IMR-90 (cell line): ENCODE measurements around the gene SFT2D3. TPM values are rescaled to one million over a fixed set of nuclear protein-coding genes. Genes with fewer than 3 reads are reported as not detected.

Source experiments
- ATAC-seq: fragments of 200-7000 bp; cut with Tn5 transposase; 2 replicates; pipeline ENCODE4 v1.9.1; 2020; ENCODE audit warnings: low read depth, mild to moderate bottlenecking, moderate library complexity
- BruUV-seq: library from RNA; stranded (reverse); fragments of 400-500 nt; replicated peaks from 2 replicates; lab custom pipeline; 2021; lab: Mats Ljungman, UMichigan
- CTCF ChIA-PET: fragments of 300-600 bp; formaldehyde crosslinking; extraction: SDS; loops from one replicate; lab custom pipeline; 2021; ENCODE audit warnings: antibody characterized with exemption; lab: Yijun Ruan, JAX
- POLR2A ChIA-PET: fragments of 300-600 bp; sonication (Branson Sonifier 250); formaldehyde crosslinking; loops from one replicate; lab custom pipeline; 2022; ENCODE audit warnings: antibody characterized with exemption; ENCODE audit not compliant: unreplicated experiment; lab: Charles Lee
- DNase-seq: peaks from one replicate; pipeline ENCODE4 v3.0.0; 2013
- H2AFZ ChIP-seq: replicated peaks from 2 replicates; pipeline ENCODE3; 2013; ENCODE audit warnings: low read length, mild to moderate bottlenecking; ENCODE audit not compliant: poor library complexity
- H2AK5ac ChIP-seq: 2 replicates; pipeline ENCODE4 v1.6.1; 2013; ENCODE audit warnings: low read depth, low read length, inconsistent platforms
- H2AK9ac ChIP-seq: replicated peaks from 2 replicates; pipeline ENCODE3; 2013; ENCODE audit warnings: mild to moderate bottlenecking, low read depth, low read length, moderate library complexity; ENCODE audit not compliant: poor library complexity
- H2BK120ac ChIP-seq: 2 replicates; pipeline ENCODE4 v1.6.1; 2013; ENCODE audit warnings: low read depth, low read length, inconsistent platforms
- H2BK15ac ChIP-seq: 3 replicates; pipeline ENCODE4 v1.6.1; 2013; ENCODE audit warnings: low read depth, low read length, inconsistent platforms
- H2BK20ac ChIP-seq: 2 replicates; pipeline ENCODE4 v1.6.1; 2013; ENCODE audit warnings: low read depth, mild to moderate bottlenecking, inconsistent platforms, low read length, moderate library complexity
- H2BK5ac ChIP-seq: 2 replicates; pipeline ENCODE4 v1.6.1; 2013; ENCODE audit warnings: mild to moderate bottlenecking, low read depth, low read length, inconsistent platforms; ENCODE audit not compliant: poor library complexity, severe bottlenecking
- H3K14ac ChIP-seq: replicated peaks from 2 replicates; pipeline ENCODE4 v1.6.1; 2013; ENCODE audit warnings: low read depth, low read length, inconsistent platforms
- H3K18ac ChIP-seq: 2 replicates; pipeline ENCODE4 v1.6.1; 2013; ENCODE audit warnings: low read depth, low read length, control low read depth
- H3K23ac ChIP-seq: 2 replicates; pipeline ENCODE4 v1.6.1; 2013; ENCODE audit warnings: low read depth, low read length, inconsistent platforms
- H3K27ac ChIP-seq: 2 replicates; pipeline ENCODE4 v1.5.1; 2013; ENCODE audit warnings: mild to moderate bottlenecking, control low read depth, low read length; ENCODE audit not compliant: insufficient read depth
- H3K27me3 ChIP-seq: 2 replicates; pipeline ENCODE4 v1.6.1; 2013; ENCODE audit warnings: low read length; ENCODE audit not compliant: control insufficient read depth, insufficient read depth
- H3K36me3 ChIP-seq: 2 replicates; pipeline ENCODE4 v1.6.1; 2013; ENCODE audit warnings: low read length, mixed read lengths; ENCODE audit not compliant: control insufficient read depth, insufficient read depth
- H3K4ac ChIP-seq: 2 replicates; pipeline ENCODE4 v1.6.1; 2013; ENCODE audit warnings: low read depth, low read length, inconsistent platforms
- H3K4me1 ChIP-seq: 2 replicates; pipeline ENCODE4 v1.6.1; 2013; ENCODE audit warnings: low read length, mixed read lengths; ENCODE audit not compliant: control insufficient read depth, insufficient read depth
- H3K4me2 ChIP-seq: 2 replicates; pipeline ENCODE4 v1.6.1; 2013; ENCODE audit warnings: low read depth, mild to moderate bottlenecking, control low read depth, low read length, moderate library complexity
- H3K4me3 ChIP-seq: 2 replicates; pipeline ENCODE4 v1.5.1; 2013; ENCODE audit warnings: low read depth, mild to moderate bottlenecking, control low read depth, low read length, moderate library complexity; ENCODE audit not compliant: insufficient read depth
- H3K56ac ChIP-seq: 2 replicates; pipeline ENCODE4 v1.6.1; 2013; ENCODE audit warnings: low read length, inconsistent platforms; ENCODE audit not compliant: insufficient read depth; ENCODE audit errors: extremely low read depth
- H3K79me1 ChIP-seq, 2 experiments: 2 replicates each; pipeline ENCODE4 v1.6.1; 2013; ENCODE audit warnings: low read length in 2 of 2, inconsistent platforms in 1 of 2, low read depth in 1 of 2
- H3K9ac ChIP-seq: 2 replicates; pipeline ENCODE4 v1.6.1; 2013; ENCODE audit warnings: low read depth, low read length, control low read depth
- H3K9me1 ChIP-seq: 2 replicates; pipeline ENCODE4 v1.6.1; 2013; ENCODE audit warnings: low read length, inconsistent platforms; ENCODE audit not compliant: insufficient read depth
- H3K9me3 ChIP-seq: 2 replicates; pipeline ENCODE4 v1.6.1; 2013; ENCODE audit warnings: low read length; ENCODE audit not compliant: control insufficient read depth, insufficient read depth
- H4K20me1 ChIP-seq: 2 replicates; pipeline ENCODE4 v1.6.1; 2013; ENCODE audit warnings: low read length, inconsistent platforms; ENCODE audit not compliant: insufficient read depth
- H4K5ac ChIP-seq: 2 replicates; pipeline ENCODE4 v1.6.1; 2013; ENCODE audit warnings: mild to moderate bottlenecking, low read depth, low read length, control low read depth
- H4K8ac ChIP-seq, 2 experiments: 2 replicates each; pipeline ENCODE4 v1.6.1; 2013; ENCODE audit warnings: low read depth in 2 of 2, low read length in 2 of 2, control low read depth in 1 of 2, inconsistent platforms in 1 of 2
- H4K91ac ChIP-seq: 2 replicates; pipeline ENCODE4 v1.6.1; 2013; ENCODE audit warnings: low read depth, low read length, inconsistent platforms; ENCODE audit not compliant: insufficient read depth
- CEBPB ChIP-seq: IDR thresholded peaks from 2 replicates; pipeline ENCODE4 v1.6.1; 2012; ENCODE audit warnings: low read depth, low read length, improper control_type of control experiment
- CHD1 ChIP-seq: IDR thresholded peaks from 2 replicates; pipeline ENCODE4 v1.6.1; 2012; ENCODE audit warnings: low read depth, low read length, improper control_type of control experiment
- MAFK ChIP-seq: IDR thresholded peaks from 2 replicates; pipeline ENCODE4 v1.6.1; 2012; ENCODE audit warnings: low read depth, low read length, improper control_type of control experiment
- MAZ ChIP-seq: IDR thresholded peaks from 2 replicates; pipeline ENCODE4 v1.6.1; 2012; ENCODE audit warnings: low read depth, mild to moderate bottlenecking, low read length, improper control_type of control experiment, moderate library complexity, borderline replicate concordance
- MXI1 ChIP-seq: IDR thresholded peaks from 2 replicates; pipeline ENCODE4 v1.6.1; 2012; ENCODE audit warnings: low read depth, mild to moderate bottlenecking, low read length, moderate library complexity, borderline replicate concordance
- NFE2L2 ChIP-seq: fragments of 150-350 bp; IDR thresholded peaks from 2 replicates; pipeline ENCODE4 v1.6.1; 2016; ENCODE audit warnings: low read depth, mild to moderate bottlenecking, low read length
- RAD21 ChIP-seq: IDR thresholded peaks from 2 replicates; pipeline ENCODE4 v1.6.1; 2012; ENCODE audit warnings: low read length, improper control_type of control experiment
- RCOR1 ChIP-seq: IDR thresholded peaks from 2 replicates; pipeline ENCODE4 v1.6.1; 2012; ENCODE audit warnings: mild to moderate bottlenecking, low read length, improper control_type of control experiment; ENCODE audit not compliant: insufficient replicate concordance
- RFX5 ChIP-seq: IDR thresholded peaks from 2 replicates; pipeline ENCODE4 v1.8.0; 2012; ENCODE audit warnings: low read depth, mild to moderate bottlenecking, low read length, moderate library complexity
- SMC3 ChIP-seq: fragments of 150-350 bp; IDR thresholded peaks from 2 replicates; pipeline ENCODE4 v1.6.1; 2016; ENCODE audit warnings: low read depth, mild to moderate bottlenecking, antibody characterized with exemption, low read length, moderate library complexity
- WGBS, 2 experiments: methylation state at CpG; one replicate each; pipeline versions ENCODE4 v1.1.5 to v1.1.7; 2013; ENCODE audit warnings: missing lambda C conversion rate in 2 of 2; ENCODE audit not compliant: insufficient read length in 1 of 2; ENCODE audit errors: extremely low coverage in 2 of 2; 5-methylcytosine and 5-hydroxymethylcytosine counted together
- dilution Hi-C: fragments of 300-500 bp; cut with HindIII; formaldehyde crosslinking; loops from one replicate; pipeline ENCODE4 v1.14.3; 2018; ENCODE audit warnings: low sequenced_read_pairs; ENCODE audit not compliant: unreplicated experiment
- in situ Hi-C: fragments of 300-500 bp; cut with MboI; formaldehyde crosslinking; loops from 3 replicates; pipeline ENCODE4 v1.14.3; 2019; ENCODE audit warnings: low sequenced_read_pairs, inconsistent platforms, mixed read lengths
- intact Hi-C: fragments of 100-400 bp; cut with micrococcal nuclease; formaldehyde crosslinking; loops from 2 replicates; pipeline ENCODE4 v1.10.0; 2022
- polyA plus RNA-seq, 3 experiments: library from polyadenylated mRNA; depleted of rRNA; stranded (reverse); fragments of >200 nt; gene quantifications; 2 replicates each; pipeline ENCODE4 v1.2.3, GENCODE V29; 2012; ENCODE audit warnings: low replicate concordance in 1 of 3
- total RNA-seq: library from RNA; depleted of rRNA; stranded (reverse); fragments of >200 nt; gene quantifications from 2 replicates; pipeline ENCODE4 v1.2.3, GENCODE V29; 2012
- TF ChIP-seq, protein P1 (sequence below): conservative IDR thresholded peaks from 2 replicates; pipeline ENCODE4 v1.5.1; 2012; ENCODE audit warnings: mild to moderate bottlenecking, low read depth, low read length, improper control_type of control experiment
- TF ChIP-seq, protein P2 (sequence below): fragments of 150-350 bp; IDR thresholded peaks from 2 replicates; pipeline ENCODE4 v1.6.1; 2016; ENCODE audit warnings: low read depth, mild to moderate bottlenecking, low read length, moderate library complexity, borderline replicate concordance
- TF ChIP-seq, protein P3 (sequence below): fragments of 150-350 bp; IDR thresholded peaks from 2 replicates; pipeline ENCODE4 v1.6.1; 2017; ENCODE audit warnings: mild to moderate bottlenecking, antibody characterized with exemption, low read length, low read depth

SFT2D3 gene
- total and polyA plus RNA-seq, 2 of the 4 experiments (the other 2 are of a cell fraction), result 2.5 to 3.1 TPM

DNA sequence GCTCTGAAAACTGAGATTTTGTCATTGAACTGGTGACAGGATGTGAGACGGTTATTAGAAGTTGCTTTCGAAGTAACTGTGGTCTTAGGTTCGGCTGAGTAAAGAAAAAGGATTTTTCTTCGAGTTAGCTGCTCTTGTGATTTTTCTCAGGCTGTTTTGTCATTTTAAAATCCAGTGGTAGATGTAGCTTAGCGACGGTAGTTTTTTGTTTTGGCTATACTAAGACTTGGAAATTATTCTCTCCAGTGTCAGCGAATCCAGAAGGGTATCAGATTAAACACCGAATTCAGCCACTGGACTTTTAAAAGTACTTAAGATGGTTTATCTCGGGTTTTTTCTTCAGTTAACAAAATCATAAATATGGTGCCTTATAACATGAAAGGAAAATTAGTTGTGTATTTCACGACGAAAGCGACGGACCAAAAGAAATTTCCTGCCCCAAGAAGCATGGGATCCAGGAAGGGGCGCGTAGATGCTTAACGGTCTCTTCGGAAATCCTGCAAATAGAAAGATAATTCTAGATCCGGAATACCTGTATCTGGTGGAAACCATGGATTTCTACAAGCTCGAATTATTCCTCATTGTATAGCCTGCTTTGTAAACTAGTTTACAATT lies 1.2 kb downstream of the SFT2D3 start:
- Histone ChIP-seq H2AFZ (peak overlapping the region; percentile 99), H2BK15ac (no peak overlapping the region), H4K91ac (peak overlapping the region; percentile 49; the same call in 1 of the 2 replicates), H3K4me1 (peaks cover 8% of the 10 kb centered on the region), H3K56ac (peak overlapping the region; percentile 76; the same call in 1 of the 2 replicates), H2AK9ac (peak overlapping the region; percentile 93), H4K5ac (peak overlapping the region; percentile 95; the same call in 1 of the 2 replicates), H3K4me3 (peak overlapping the region; percentile 85), H3K27me3 (no peaks in the 10 kb centered on the region), H3K14ac (peak overlapping the region; percentile 68), H2BK20ac (no peak overlapping the region), H3K18ac (peak overlapping the region; percentile 84), H3K9ac (peak overlapping the region; percentile 98), H3K4me2 (peak overlapping the region; percentile 99), H4K20me1 (peaks cover 11% of the 10 kb centered on the region; the same call in 1 of the 2 replicates), H3K36me3 (peaks cover 15% of the 10 kb centered on the region), H3K4ac (peak overlapping the region; percentile 69; the same call in 1 of the 2 replicates), H2AK5ac (peak overlapping the region; percentile 37; the same call in 1 of the 2 replicates), H3K79me1 (peaks cover 14 to 50% of the 10 kb centered on the region in 2 experiments), H3K9me3 (no peaks in the 10 kb centered on the region), H2BK5ac (peak overlapping the region; percentile 85), H3K9me1 (peaks cover 18% of the 10 kb centered on the region), H3K27ac (peak overlapping the region; percentile 80), H2BK120ac (no peak overlapping the region), H3K23ac (peak overlapping the region; percentile 88), H4K8ac (peak overlapping the region; percentile 25 to 53; a peak in 3 of 4 replicates)
- ATAC-seq, result no peak
- no peak for DNase-seq
- dilution Hi-C loops, result no loop called here
- in situ Hi-C loops, result no loop called here
- intact Hi-C loops, result loop anchor here (1.0 to 10.0 kb wide), 2 partner anchors 158 to 178 kb away; partner anchors contain the start of gene IWS1
- ChIA-PET POLR2A (interaction anchor here (0.6 kb wide), 1 partner anchor 153 kb away, joined by 6 read pairs; no protein-coding TSS in a partner anchor), CTCF (interaction anchor here (0.6 kb wide), 1 partner anchor 47 kb away, joined by 3 read pairs; no protein-coding TSS in a partner anchor)
- 100% methylated on average over 1 of the region's 19 CpGs; no CpG with 5 or more reads in 1 of the 2 experiments for WGBS, 2 experiments
- TSS peak; percentile 61 for BruUV-seq
- TF ChIP-seq, protein P1, sequence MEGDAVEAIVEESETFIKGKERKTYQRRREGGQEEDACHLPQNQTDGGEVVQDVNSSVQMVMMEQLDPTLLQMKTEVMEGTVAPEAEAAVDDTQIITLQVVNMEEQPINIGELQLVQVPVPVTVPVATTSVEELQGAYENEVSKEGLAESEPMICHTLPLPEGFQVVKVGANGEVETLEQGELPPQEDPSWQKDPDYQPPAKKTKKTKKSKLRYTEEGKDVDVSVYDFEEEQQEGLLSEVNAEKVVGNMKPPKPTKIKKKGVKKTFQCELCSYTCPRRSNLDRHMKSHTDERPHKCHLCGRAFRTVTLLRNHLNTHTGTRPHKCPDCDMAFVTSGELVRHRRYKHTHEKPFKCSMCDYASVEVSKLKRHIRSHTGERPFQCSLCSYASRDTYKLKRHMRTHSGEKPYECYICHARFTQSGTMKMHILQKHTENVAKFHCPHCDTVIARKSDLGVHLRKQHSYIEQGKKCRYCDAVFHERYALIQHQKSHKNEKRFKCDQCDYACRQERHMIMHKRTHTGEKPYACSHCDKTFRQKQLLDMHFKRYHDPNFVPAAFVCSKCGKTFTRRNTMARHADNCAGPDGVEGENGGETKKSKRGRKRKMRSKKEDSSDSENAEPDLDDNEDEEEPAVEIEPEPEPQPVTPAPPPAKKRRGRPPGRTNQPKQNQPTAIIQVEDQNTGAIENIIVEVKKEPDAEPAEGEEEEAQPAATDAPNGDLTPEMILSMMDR, result no peak
- TF ChIP-seq RCOR1, result no peak
- no peak for TF ChIP-seq CEBPB
- TF ChIP-seq RFX5, result no peak
- no peak for TF ChIP-seq NFE2L2
- TF ChIP-seq MAZ, result no peak
- no peak for TF ChIP-seq RAD21
- TF ChIP-seq MXI1, result no peak
- no peak for TF ChIP-seq SMC3
- TF ChIP-seq, protein P2, sequence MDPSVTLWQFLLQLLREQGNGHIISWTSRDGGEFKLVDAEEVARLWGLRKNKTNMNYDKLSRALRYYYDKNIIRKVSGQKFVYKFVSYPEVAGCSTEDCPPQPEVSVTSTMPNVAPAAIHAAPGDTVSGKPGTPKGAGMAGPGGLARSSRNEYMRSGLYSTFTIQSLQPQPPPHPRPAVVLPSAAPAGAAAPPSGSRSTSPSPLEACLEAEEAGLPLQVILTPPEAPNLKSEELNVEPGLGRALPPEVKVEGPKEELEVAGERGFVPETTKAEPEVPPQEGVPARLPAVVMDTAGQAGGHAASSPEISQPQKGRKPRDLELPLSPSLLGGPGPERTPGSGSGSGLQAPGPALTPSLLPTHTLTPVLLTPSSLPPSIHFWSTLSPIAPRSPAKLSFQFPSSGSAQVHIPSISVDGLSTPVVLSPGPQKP, result no peak
- TF ChIP-seq CHD1, result no peak
- TF ChIP-seq, protein P3, sequence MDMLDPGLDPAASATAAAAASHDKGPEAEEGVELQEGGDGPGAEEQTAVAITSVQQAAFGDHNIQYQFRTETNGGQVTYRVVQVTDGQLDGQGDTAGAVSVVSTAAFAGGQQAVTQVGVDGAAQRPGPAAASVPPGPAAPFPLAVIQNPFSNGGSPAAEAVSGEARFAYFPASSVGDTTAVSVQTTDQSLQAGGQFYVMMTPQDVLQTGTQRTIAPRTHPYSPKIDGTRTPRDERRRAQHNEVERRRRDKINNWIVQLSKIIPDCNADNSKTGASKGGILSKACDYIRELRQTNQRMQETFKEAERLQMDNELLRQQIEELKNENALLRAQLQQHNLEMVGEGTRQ, result no peak
- no peak for TF ChIP-seq MAFK
